MM.1S (cell line): ENCODE results near the gene MAP3K2.

Experiments used
- DNase-seq: peaks from one replicate; pipeline ENCODE4 v3.0.0-alpha.2; 2015
- H2AFZ ChIP-seq: fragments of 300-600 bp; sonication (generic); 2 replicates; pipeline ENCODE4 v1.6.0; 2016; ENCODE audit warnings: antibody characterized with exemption, low read length
- H3F3A ChIP-seq: fragments of 300-600 bp; sonication (generic); 2 replicates; pipeline ENCODE4 v1.6.1; 2016; ENCODE audit warnings: mild to moderate bottlenecking, antibody characterized with exemption, low read length, moderate library complexity, mixed read lengths; ENCODE audit not compliant: insufficient read depth
- H3K27ac ChIP-seq: fragments of 300-600 bp; sonication (generic); 2 replicates; pipeline ENCODE4 v1.5.1; 2016; ENCODE audit warnings: mild to moderate bottlenecking, low read length
- H3K27me3 ChIP-seq: fragments of 300-600 bp; sonication (generic); replicated peaks from 2 replicates; pipeline ENCODE4 v1.6.0; 2016; ENCODE audit warnings: low read length; ENCODE audit not compliant: insufficient read depth
- H3K36me3 ChIP-seq: fragments of 300-600 bp; sonication (generic); replicated peaks from 2 replicates; pipeline ENCODE4 v1.6.1; 2016; ENCODE audit warnings: mild to moderate bottlenecking, low read length, mixed read lengths; ENCODE audit not compliant: insufficient read depth
- H3K4me1 ChIP-seq: fragments of 300-600 bp; sonication (generic); 2 replicates; pipeline ENCODE4 v1.6.1; 2016; ENCODE audit warnings: low read length, mixed read lengths
- H3K4me2 ChIP-seq: fragments of 300-600 bp; sonication (generic); 2 replicates; pipeline ENCODE4 v1.6.0; 2016; ENCODE audit warnings: low read depth, low read length
- H3K4me3 ChIP-seq: fragments of 300-600 bp; sonication (generic); 2 replicates; pipeline ENCODE4 v1.5.1; 2016; ENCODE audit warnings: low read length, mixed read lengths
- H3K79me2 ChIP-seq: fragments of 300-600 bp; sonication (generic); 2 replicates; pipeline ENCODE4 v1.6.1; 2016; ENCODE audit warnings: mixed run types, low read length, mixed read lengths
- H3K9ac ChIP-seq: fragments of 300-600 bp; sonication (generic); 2 replicates; pipeline ENCODE4 v1.6.1; 2016; ENCODE audit warnings: low read length, mixed read lengths
- H3K9me2 ChIP-seq: fragments of 300-600 bp; sonication (generic); replicated peaks from 2 replicates; pipeline ENCODE4 v1.6.1; 2016; ENCODE audit warnings: mild to moderate bottlenecking, low read length, mixed read lengths; ENCODE audit not compliant: insufficient read depth
- H3K9me3 ChIP-seq: fragments of 300-600 bp; sonication (generic); replicated peaks from 2 replicates; pipeline ENCODE4 v1.6.1; 2016; ENCODE audit warnings: mild to moderate bottlenecking, low read length, mixed read lengths; ENCODE audit not compliant: insufficient read depth
- H4K20me1 ChIP-seq: fragments of 300-600 bp; sonication (generic); 2 replicates; pipeline ENCODE4 v1.6.1; 2016; ENCODE audit warnings: mild to moderate bottlenecking, low read length, moderate library complexity, mixed read lengths; ENCODE audit not compliant: insufficient read depth
- EZH2 ChIP-seq: fragments of 300-600 bp; sonication (generic); optimal IDR thresholded peaks from 2 replicates; pipeline ENCODE3; 2017; ENCODE audit warnings: low read depth, mild to moderate bottlenecking, antibody characterized with exemption, low read length, mixed read lengths
- EZH2phosphoT487 ChIP-seq: fragments of 300-600 bp; sonication (generic); IDR thresholded peaks from 2 replicates; pipeline ENCODE4 v1.6.1; 2018; ENCODE audit warnings: antibody characterized with exemption, low read length
- TF ChIP-seq, protein P1 (sequence below): fragments of 300-600 bp; sonication (generic); IDR thresholded peaks from 2 replicates; pipeline ENCODE4 v1.5.1; 2016; ENCODE audit warnings: antibody characterized with exemption, low read length, mixed read lengths

Gene MAP3K2, protein sequence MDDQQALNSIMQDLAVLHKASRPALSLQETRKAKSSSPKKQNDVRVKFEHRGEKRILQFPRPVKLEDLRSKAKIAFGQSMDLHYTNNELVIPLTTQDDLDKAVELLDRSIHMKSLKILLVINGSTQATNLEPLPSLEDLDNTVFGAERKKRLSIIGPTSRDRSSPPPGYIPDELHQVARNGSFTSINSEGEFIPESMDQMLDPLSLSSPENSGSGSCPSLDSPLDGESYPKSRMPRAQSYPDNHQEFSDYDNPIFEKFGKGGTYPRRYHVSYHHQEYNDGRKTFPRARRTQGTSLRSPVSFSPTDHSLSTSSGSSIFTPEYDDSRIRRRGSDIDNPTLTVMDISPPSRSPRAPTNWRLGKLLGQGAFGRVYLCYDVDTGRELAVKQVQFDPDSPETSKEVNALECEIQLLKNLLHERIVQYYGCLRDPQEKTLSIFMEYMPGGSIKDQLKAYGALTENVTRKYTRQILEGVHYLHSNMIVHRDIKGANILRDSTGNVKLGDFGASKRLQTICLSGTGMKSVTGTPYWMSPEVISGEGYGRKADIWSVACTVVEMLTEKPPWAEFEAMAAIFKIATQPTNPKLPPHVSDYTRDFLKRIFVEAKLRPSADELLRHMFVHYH

GRCh38 chr2:127387655-127388422 lies at the start of gene MAP3K2:
Gene MAP3K2, minus strand, starts transcription at chr2:127387975. Its CDS starts 44,846 bp downstream, at chr2:127343129.
- TF ChIP-seq EZH2phosphoT487, result no peak
- TF ChIP-seq, protein P1, sequence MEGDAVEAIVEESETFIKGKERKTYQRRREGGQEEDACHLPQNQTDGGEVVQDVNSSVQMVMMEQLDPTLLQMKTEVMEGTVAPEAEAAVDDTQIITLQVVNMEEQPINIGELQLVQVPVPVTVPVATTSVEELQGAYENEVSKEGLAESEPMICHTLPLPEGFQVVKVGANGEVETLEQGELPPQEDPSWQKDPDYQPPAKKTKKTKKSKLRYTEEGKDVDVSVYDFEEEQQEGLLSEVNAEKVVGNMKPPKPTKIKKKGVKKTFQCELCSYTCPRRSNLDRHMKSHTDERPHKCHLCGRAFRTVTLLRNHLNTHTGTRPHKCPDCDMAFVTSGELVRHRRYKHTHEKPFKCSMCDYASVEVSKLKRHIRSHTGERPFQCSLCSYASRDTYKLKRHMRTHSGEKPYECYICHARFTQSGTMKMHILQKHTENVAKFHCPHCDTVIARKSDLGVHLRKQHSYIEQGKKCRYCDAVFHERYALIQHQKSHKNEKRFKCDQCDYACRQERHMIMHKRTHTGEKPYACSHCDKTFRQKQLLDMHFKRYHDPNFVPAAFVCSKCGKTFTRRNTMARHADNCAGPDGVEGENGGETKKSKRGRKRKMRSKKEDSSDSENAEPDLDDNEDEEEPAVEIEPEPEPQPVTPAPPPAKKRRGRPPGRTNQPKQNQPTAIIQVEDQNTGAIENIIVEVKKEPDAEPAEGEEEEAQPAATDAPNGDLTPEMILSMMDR, result no peak
- TF ChIP-seq EZH2, result no peak
- H3K4me3 ChIP-seq, result peak within 1 kb of the TSS; percentile 88
- peak within 1 kb of the TSS; percentile 56 for H2AFZ ChIP-seq
- peak; percentile 93 for DNase-seq
- peak within 1 kb of the TSS; percentile 82 for H3K4me2 ChIP-seq
- H3K79me2 ChIP-seq, result peaks cover 41% of the 10 kb centered on the region
- no peaks in the 10 kb centered on the region for H3K27me3 ChIP-seq
- H3K36me3 ChIP-seq, result no peaks in the 10 kb centered on the region
- no peaks in the 10 kb centered on the region for H3K9me2 ChIP-seq
- no peaks in the 10 kb centered on the region for H3K9me3 ChIP-seq
- 0 out of 2 replicates have a peak, but pooled peaks cover 4% of the 10 kb centered on the region for H4K20me1 ChIP-seq
- peak within 1 kb of the TSS; percentile 99 for H3K9ac ChIP-seq
- peaks cover 29% of the 10 kb centered on the region for H3K4me1 ChIP-seq
- peaks cover 28% of the 10 kb centered on the region for H3F3A ChIP-seq
- peak within 1 kb of the TSS; percentile 99 for H3K27ac ChIP-seq

DNA sequence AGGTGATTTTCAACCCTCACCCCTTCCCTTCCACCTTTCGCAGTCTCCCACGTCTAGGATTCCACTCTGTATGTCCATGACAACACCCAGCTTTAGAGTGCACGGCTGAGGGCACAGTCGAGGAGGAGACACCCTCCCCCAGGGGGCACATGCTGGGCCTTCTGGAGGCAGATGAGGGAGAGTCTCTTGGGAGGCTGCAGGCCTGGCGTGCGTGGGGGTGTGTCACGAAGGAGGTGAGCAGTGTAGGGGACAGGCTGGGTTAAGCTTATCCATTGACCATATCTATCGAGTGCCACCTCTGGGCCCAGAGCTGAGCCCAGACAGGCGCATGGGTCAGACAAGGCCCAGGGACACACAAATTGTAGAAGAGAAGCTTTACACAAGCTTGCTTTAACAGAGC lies 49.3 kb upstream of the MAP3K2 start:
- H3K9me2 ChIP-seq, result no peaks in the 10 kb centered on the region
- H3K9ac ChIP-seq, result no peak overlapping the region
- H3K27ac ChIP-seq, result no peak overlapping the region
- H2AFZ ChIP-seq, result no peak overlapping the region
- no peaks in the 10 kb centered on the region for H3K27me3 ChIP-seq
- no peaks in the 10 kb centered on the region for H3K79me2 ChIP-seq
- no peak overlapping the region for H3K4me2 ChIP-seq
- no peaks in the 10 kb centered on the region for H3K9me3 ChIP-seq
- no peaks in the 10 kb centered on the region for H3F3A ChIP-seq
- no peak for DNase-seq
- H3K36me3 ChIP-seq, result no peaks in the 10 kb centered on the region
- H3K4me3 ChIP-seq, result no peak overlapping the region
- no peaks in the 10 kb centered on the region for H3K4me1 ChIP-seq
- H4K20me1 ChIP-seq, result no peaks in the 10 kb centered on the region
- TF ChIP-seq EZH2phosphoT487, result no peak
- TF ChIP-seq, protein P1, result no peak

GRCh38 chr2:127434515-127434914 lies 46.7 kb upstream of the MAP3K2 start:
- no peaks in the 10 kb centered on the region for H3K9me3 ChIP-seq
- H3K27me3 ChIP-seq, result no peaks in the 10 kb centered on the region
- no peaks in the 10 kb centered on the region for H3K9me2 ChIP-seq
- no peak overlapping the region for H3K4me3 ChIP-seq
- no peak overlapping the region for H3K27ac ChIP-seq
- H3K9ac ChIP-seq, result no peak overlapping the region
- H3K4me2 ChIP-seq, result no peak overlapping the region
- no peaks in the 10 kb centered on the region for H4K20me1 ChIP-seq
- no peak for DNase-seq
- no peaks in the 10 kb centered on the region for H3K79me2 ChIP-seq
- no peaks in the 10 kb centered on the region for H3K36me3 ChIP-seq
- no peaks in the 10 kb centered on the region for H3F3A ChIP-seq
- no peaks in the 10 kb centered on the region for H3K4me1 ChIP-seq
- H2AFZ ChIP-seq, result no peak overlapping the region
- TF ChIP-seq, protein P1, result no peak
- TF ChIP-seq EZH2phosphoT487 (no peak), EZH2 (no peak)
